ENCODE results near the gene DRD4. TPM values are rescaled to one million over a fixed set of nuclear protein-coding genes. Genes with fewer than 3 reads are reported as not detected.
A peak's percentile ranks its signal among the peaks of the same experiment; 100 is the strongest.

DRD4 gene
- total and polyA plus RNA-seq, 2 of the 13 experiments (the other 11 are each of a cell fraction or from before 2014, with no cell fraction given) = 0.09 to 0.13 TPM

GRCh38 chr11:662689-663274 lies 25.7 kb downstream of the DRD4 start (continued):
- TF ChIP-seq ZNF318 (CRISPR knock-in tag; IDR thresholded peaks at IDR 0.05) = no peak
- TF ChIP-seq ATF7 (IDR thresholded peaks at IDR 0.05) = no peak
- TF ChIP-seq ATF7 (CRISPR knock-in tag; IDR thresholded peaks at IDR 0.05) = no peak
- no peak for TF ChIP-seq DZIP1 (CRISPR knock-in tag; IDR thresholded peaks at IDR 0.05)
- TF ChIP-seq FOXO4 (CRISPR knock-in tag; conservative IDR thresholded peaks at IDR 0.05) = no peak
- no peak for TF ChIP-seq ZNF737 (CRISPR knock-in tag; IDR thresholded peaks at IDR 0.05; ENCODE audit: borderline replicate concordance)
- TF ChIP-seq SP2 (CRISPR knock-in tag; IDR thresholded peaks at IDR 0.05) = no peak
- 0 out of 2 replicates have a peak, but pooled peaks have one; percentile 25 for TF ChIP-seq PATZ1 (CRISPR knock-in tag; IDR thresholded peaks at IDR 0.05)
- TF ChIP-seq ZNF354B (CRISPR knock-in tag; IDR thresholded peaks at IDR 0.05) = no peak
- 0 out of 2 replicates have a peak, but pooled peaks have one; percentile 18 for TF ChIP-seq GATAD2A (CRISPR knock-in tag; IDR thresholded peaks at IDR 0.05)
- no peak for TF ChIP-seq HIVEP1 (CRISPR knock-in tag; IDR thresholded peaks at IDR 0.05)
- no peak for TF ChIP-seq ZNF331 (CRISPR knock-in tag; IDR thresholded peaks at IDR 0.05)
- TF ChIP-seq AGO2 (optimal IDR thresholded peaks at IDR 0.05; ENCODE audit: low read depth, low read length) = no peak
- no peak for TF ChIP-seq ZSCAN31 (CRISPR knock-in tag; IDR thresholded peaks at IDR 0.05; ENCODE audit: low read depth)
- peak; percentile 87 for TF ChIP-seq ZBTB38 (CRISPR knock-in tag; IDR thresholded peaks at IDR 0.05)
- no peak for TF ChIP-seq MXD4 (CRISPR knock-in tag; IDR thresholded peaks at IDR 0.05)
- TF ChIP-seq PPARG (CRISPR knock-in tag; conservative IDR thresholded peaks at IDR 0.05) = no peak

Measured in HepG2 (cell line).